Natural killer cell treated with Interleukin-12 subunit alpha and Interleukin-12 subunit beta and Interleukin-15 and Interleukin-18, amount 100 ng/mL, for 72 hours (primary cell): ENCODE measurements around the gene SPSB1. TPM values are rescaled to one million over a fixed set of nuclear protein-coding genes. Genes with fewer than 3 reads are reported as not detected.
A peak's percentile ranks its signal among the peaks of the same experiment; 100 is the strongest.
"Not testable (repeated sequence)": the region's sequence is repeated elsewhere in the genome, so short reads cannot be mapped to it uniquely, and the experiment has no call there.

ENCODE experiments used
- ATAC-seq, 2 donors: fragments of 150-1000 bp; cut with Tn5 transposase in 1 of 2; sonication (Bioruptor Pico), chemical (Tn5 transposase) in 1 of 2; 2 replicates each; pipeline ENCODE4 v1.10.0; 2021
- DNase-seq: peaks from one replicate; pipeline ENCODE4 v3.0.0; 2022; ENCODE audit warnings: low spot score
- H3K27ac Mint-ChIP-seq, 2 donors: 1 replicate in 1 of 2; 2 replicates in 1 of 2; pipeline ENCODE4 v1.8.0; 2022; ENCODE audit warnings: mixed read lengths in 2 of 2, mild to moderate bottlenecking in 1 of 2, moderate library complexity in 1 of 2
- H3K27me3 Mint-ChIP-seq, 2 donors: 1 replicate in 1 of 2; 2 replicates in 1 of 2; pipeline ENCODE4 v1.8.0; 2022; ENCODE audit warnings: mixed read lengths in 2 of 2
- H3K36me3 Mint-ChIP-seq: one replicate; pipeline ENCODE4 v1.8.0; 2022; ENCODE audit warnings: mixed read lengths
- H3K4me1 Mint-ChIP-seq, 2 donors: 1 replicate in 1 of 2; 2 replicates in 1 of 2; pipeline ENCODE4 v1.8.0; 2022; ENCODE audit warnings: low read depth in 2 of 2, mixed read lengths in 2 of 2, mild to moderate bottlenecking in 1 of 2
- H3K4me3 Mint-ChIP-seq: one replicate; pipeline ENCODE4 v1.8.0; 2022; ENCODE audit warnings: mixed read lengths
- H3K9me3 Mint-ChIP-seq: 2 replicates; pipeline ENCODE4 v1.8.0; 2022; ENCODE audit warnings: mixed read lengths
- total RNA-seq, 2 donors: library from RNA; stranded (reverse); gene quantifications; one replicate each; pipeline ENCODE4 v1.2.3, GENCODE V29; 2022

The SPSB1 gene
- total RNA-seq, 2 donors from 2014 or later: 0.78 to 1.4 TPM

- peaks cover 4% of the 10 kb centered on the region for H3K9me3 Mint-ChIP-seq
- peaks cover 5 to 7% of the 10 kb centered on the region in 2 donors for H3K4me1 Mint-ChIP-seq
- H3K27ac Mint-ChIP-seq: no peak overlapping the region
- no peak overlapping the region for H3K4me3 Mint-ChIP-seq
- H3K36me3 Mint-ChIP-seq: peaks cover 5% of the 10 kb centered on the region
- ATAC-seq (peak; percentile 34 to 40), DNase-seq (no peak)
- peaks cover 5 to 10% of the 10 kb centered on the region in 2 donors for H3K27me3 Mint-ChIP-seq
Observed at GRCh38 chr1:9293533-9294404, 1.1 kb downstream of the SPSB1 start.

DNA sequence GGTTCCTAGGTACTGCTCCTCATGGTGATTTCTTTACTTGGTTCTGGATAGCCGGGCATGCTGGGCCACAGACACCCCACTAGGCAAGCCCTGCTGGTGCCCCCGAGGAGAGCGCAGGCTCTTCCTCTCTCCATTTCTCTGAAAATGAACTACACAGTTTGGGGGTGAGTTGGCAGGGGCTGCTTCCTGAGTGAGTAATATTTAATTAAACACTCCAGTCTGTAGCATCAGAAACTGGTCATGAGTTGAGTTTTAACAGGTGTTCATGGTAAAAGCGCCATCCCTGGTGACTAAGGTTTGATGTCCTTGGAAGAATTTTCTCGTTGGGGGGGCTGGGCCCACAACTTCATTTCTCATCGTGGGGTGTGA, 1.7 kb downstream of the SPSB1 start:
- H3K9me3 Mint-ChIP-seq: no peaks in the 10 kb centered on the region
- peaks cover 3 to 7% of the 10 kb centered on the region in 2 donors for H3K4me1 Mint-ChIP-seq
- no peak overlapping the region for H3K27ac Mint-ChIP-seq
- H3K4me3 Mint-ChIP-seq: no peak overlapping the region
- DNase-seq (no peak), ATAC-seq (peak in 1 of 2 donors; percentile 39)
- no peaks in the 10 kb centered on the region for H3K36me3 Mint-ChIP-seq
- H3K27me3 Mint-ChIP-seq: peaks cover 5 to 10% of the 10 kb centered on the region in 2 donors

DNA sequence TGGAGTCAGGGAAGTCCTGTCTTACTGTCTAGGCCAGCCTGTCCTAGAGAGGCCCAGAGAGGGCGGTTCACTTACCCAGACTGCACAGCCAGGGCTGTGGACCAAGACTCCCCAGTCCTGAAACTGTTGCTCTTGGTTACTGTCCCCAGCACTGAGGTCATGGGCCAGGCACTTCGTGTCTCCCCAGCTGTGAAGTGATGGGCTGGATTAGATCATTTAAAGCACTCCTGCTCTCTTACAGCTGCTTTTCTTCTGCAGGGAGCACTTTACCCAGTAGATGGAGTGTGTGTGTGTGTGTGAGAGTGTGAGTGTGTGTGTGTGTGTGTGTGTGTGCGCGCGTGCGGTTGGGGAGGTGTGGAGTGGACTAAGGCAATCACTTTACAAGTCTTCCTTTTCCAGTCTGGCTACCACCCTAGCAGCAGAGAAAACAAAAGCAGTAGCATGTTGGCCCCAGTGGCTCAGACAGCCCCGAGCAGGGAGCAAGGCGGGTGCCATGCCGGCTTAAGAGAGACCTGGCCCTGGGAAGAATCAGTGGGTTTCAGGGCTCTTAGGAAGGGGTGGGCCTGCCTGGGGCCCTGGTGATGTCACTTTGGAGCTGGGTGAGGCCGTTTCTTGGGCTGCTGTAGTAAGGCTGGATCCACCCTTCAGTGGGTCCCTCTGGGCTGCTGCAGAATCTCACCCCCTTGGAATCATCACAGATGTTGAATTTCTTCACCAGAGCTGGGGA, 2.4 kb downstream of the SPSB1 start:
- Mint-ChIP-seq H3K9me3 (no peaks in the 10 kb centered on the region), H3K4me1 (peaks cover 0 to 4% of the 10 kb centered on the region in 2 donors), H3K36me3 (no peaks in the 10 kb centered on the region), H3K27ac (no peak overlapping the region), H3K27me3 (peaks cover 5 to 10% of the 10 kb centered on the region in 2 donors), H3K4me3 (no peak overlapping the region)
- ATAC-seq: peak in 1 of 2 donors; percentile 19
- no peak for DNase-seq

- H3K4me3 Mint-ChIP-seq: no peak overlapping the region
- no peak overlapping the region for H3K27ac Mint-ChIP-seq
- H3K9me3 Mint-ChIP-seq: no peaks in the 10 kb centered on the region
- peaks cover 5 to 10% of the 10 kb centered on the region in 2 donors for H3K27me3 Mint-ChIP-seq
- ATAC-seq (no peak), DNase-seq (no peak)
- H3K36me3 Mint-ChIP-seq: no peaks in the 10 kb centered on the region
- peaks cover 6 to 12% of the 10 kb centered on the region in 2 donors for H3K4me1 Mint-ChIP-seq
Observed at GRCh38 chr1:9295884-9296283, 3.2 kb downstream of the SPSB1 start.

- Mint-ChIP-seq H3K27ac (no peak overlapping the region), H3K9me3 (no peaks in the 10 kb centered on the region), H3K27me3 (peaks cover 5 to 10% of the 10 kb centered on the region in 2 donors), H3K4me3 (no peak overlapping the region), H3K4me1 (peaks cover 6 to 13% of the 10 kb centered on the region in 2 donors), H3K36me3 (no peaks in the 10 kb centered on the region)
- DNase-seq (no peak), ATAC-seq (no peak)
Observed at GRCh38 chr1:9296850-9297249, 4.2 kb downstream of the SPSB1 start.

GRCh38 chr1:9297831-9298230, 5.1 kb downstream of the SPSB1 start:
- peaks cover 5 to 10% of the 10 kb centered on the region in 2 donors for H3K27me3 Mint-ChIP-seq
- ATAC-seq (no peak), DNase-seq (no peak)
- H3K36me3 Mint-ChIP-seq: no peaks in the 10 kb centered on the region
- H3K27ac Mint-ChIP-seq: no peak overlapping the region
- H3K4me1 Mint-ChIP-seq: peaks cover 6 to 13% of the 10 kb centered on the region in 2 donors
- no peaks in the 10 kb centered on the region for H3K9me3 Mint-ChIP-seq
- H3K4me3 Mint-ChIP-seq: no peak overlapping the region

DNA sequence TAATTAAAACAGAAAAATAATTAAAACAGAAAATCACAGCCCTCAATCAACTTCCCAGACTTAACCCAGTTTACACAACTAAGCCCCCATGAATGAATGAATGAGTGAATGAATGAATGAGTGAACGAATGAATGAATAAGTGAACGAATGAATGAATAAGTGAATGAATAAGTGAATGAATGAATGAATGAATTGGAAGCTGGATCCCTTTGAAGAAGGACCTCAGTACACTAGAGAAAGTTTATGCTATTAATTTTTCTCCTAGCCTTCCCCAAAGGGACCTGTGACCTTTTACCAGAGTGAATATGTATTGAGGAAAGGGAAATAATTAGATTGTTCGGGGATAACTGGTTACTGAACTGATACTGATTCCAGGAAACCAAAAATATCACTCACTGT, 5.6 kb downstream of the SPSB1 start:
- H3K4me1 Mint-ChIP-seq: peaks cover 6 to 13% of the 10 kb centered on the region in 2 donors
- peaks cover 5 to 10% of the 10 kb centered on the region in 2 donors for H3K27me3 Mint-ChIP-seq
- no peak for ATAC-seq
- no peaks in the 10 kb centered on the region for H3K9me3 Mint-ChIP-seq
- no peak for DNase-seq
- no peaks in the 10 kb centered on the region for H3K36me3 Mint-ChIP-seq
- H3K4me3 Mint-ChIP-seq: no peak overlapping the region
- H3K27ac Mint-ChIP-seq: no peak overlapping the region

- not testable (repeated sequence) for DNase-seq, H3K27me3 Mint-ChIP-seq, H3K4me3 Mint-ChIP-seq, ATAC-seq, H3K27ac Mint-ChIP-seq, H3K36me3 Mint-ChIP-seq, H3K9me3 Mint-ChIP-seq
- H3K4me1 Mint-ChIP-seq: peaks cover 6 to 13% of the 10 kb centered on the region in 2 donors
Observed at GRCh38 chr1:9299571-9300541, 7.2 kb downstream of the SPSB1 start.

GRCh38 chr1:9300573-9300972, 7.9 kb downstream of the SPSB1 start:
- Mint-ChIP-seq H3K9me3 (no peaks in the 10 kb centered on the region), H3K4me1 (peaks cover 6 to 13% of the 10 kb centered on the region in 2 donors), H3K4me3 (no peak overlapping the region), H3K27me3 (peaks cover 5 to 10% of the 10 kb centered on the region in 2 donors), H3K27ac (no peak overlapping the region), H3K36me3 (no peaks in the 10 kb centered on the region)
- ATAC-seq: no peak
- no peak for DNase-seq

- ATAC-seq (no peak), DNase-seq (no peak)
- no peak overlapping the region for H3K4me3 Mint-ChIP-seq
- H3K27me3 Mint-ChIP-seq: no peaks in the 10 kb centered on the region
- H3K36me3 Mint-ChIP-seq: no peaks in the 10 kb centered on the region
- H3K9me3 Mint-ChIP-seq: no peaks in the 10 kb centered on the region
- peaks cover 6 to 9% of the 10 kb centered on the region in 2 donors for H3K4me1 Mint-ChIP-seq
- H3K27ac Mint-ChIP-seq: no peak overlapping the region
Observed at GRCh38 chr1:9302745-9303524, 10.2 kb downstream of the SPSB1 start.

GRCh38 chr1:9303916-9304315, 11.2 kb downstream of the SPSB1 start:
- peaks cover 6 to 9% of the 10 kb centered on the region in 2 donors for H3K4me1 Mint-ChIP-seq
- H3K36me3 Mint-ChIP-seq: no peaks in the 10 kb centered on the region
- no peaks in the 10 kb centered on the region for H3K27me3 Mint-ChIP-seq
- no peak overlapping the region for H3K4me3 Mint-ChIP-seq
- no peak for DNase-seq
- ATAC-seq: no peak
- H3K27ac Mint-ChIP-seq: no peak overlapping the region
- no peaks in the 10 kb centered on the region for H3K9me3 Mint-ChIP-seq

DNA sequence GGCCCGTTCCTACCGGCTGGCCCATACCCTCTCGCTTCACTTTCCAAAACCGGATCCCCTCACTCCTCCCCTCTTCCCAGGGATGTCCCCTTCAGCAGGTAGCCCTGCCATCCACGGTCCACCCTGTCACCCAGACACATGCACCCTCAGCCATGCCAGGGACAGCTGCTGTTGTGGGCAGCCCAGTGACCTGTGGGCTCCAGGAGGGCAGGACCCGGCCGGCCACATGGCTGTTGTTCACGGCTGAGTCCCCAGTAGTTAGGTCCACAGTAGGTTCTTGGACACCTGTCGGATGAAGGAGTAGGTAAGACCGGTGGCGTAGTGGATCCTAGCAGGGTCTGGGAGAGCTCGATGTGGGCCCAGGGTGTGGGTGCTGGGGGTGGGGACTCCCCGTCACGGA, 12.5 kb downstream of the SPSB1 start:
- H3K36me3 Mint-ChIP-seq: no peaks in the 10 kb centered on the region
- ATAC-seq (no peak), DNase-seq (no peak)
- H3K9me3 Mint-ChIP-seq: no peaks in the 10 kb centered on the region
- no peak overlapping the region for H3K27ac Mint-ChIP-seq
- no peak overlapping the region for H3K4me3 Mint-ChIP-seq
- peaks cover 6 to 8% of the 10 kb centered on the region in 2 donors for H3K4me1 Mint-ChIP-seq
- H3K27me3 Mint-ChIP-seq: no peaks in the 10 kb centered on the region

GRCh38 chr1:9306006-9306405, 13.3 kb downstream of the SPSB1 start:
- H3K4me1 Mint-ChIP-seq: no peaks in the 10 kb centered on the region
- no peak for DNase-seq
- no peaks in the 10 kb centered on the region for H3K36me3 Mint-ChIP-seq
- no peak overlapping the region for H3K4me3 Mint-ChIP-seq
- H3K9me3 Mint-ChIP-seq: no peaks in the 10 kb centered on the region
- H3K27me3 Mint-ChIP-seq: no peaks in the 10 kb centered on the region
- H3K27ac Mint-ChIP-seq: no peak overlapping the region
- no peak for ATAC-seq
